Keratinocyte (primary cell): ENCODE data around the gene VPS25. TPM values are rescaled to one million over a fixed set of nuclear protein-coding genes. Genes with fewer than 3 reads are reported as not detected.

ENCODE experiments used
- DNase-seq: peaks from one replicate; pipeline ENCODE4 v3.0.0-alpha.2; 2011; ENCODE audit warnings: low read depth, missing footprints, low spot score
- FAIRE-seq: peaks from 2 replicates; lab custom pipeline; 2011; peaks lifted over from hg19 to GRCh38; lab: Jason Lieb, UNC
- H2AFZ ChIP-seq: 2 replicates; pipeline ENCODE4 v1.6.0; 2012; ENCODE audit warnings: low read length, control low read depth, inconsistent platforms; ENCODE audit not compliant: control insufficient read depth
- H3K27ac ChIP-seq: 2 replicates; pipeline ENCODE4 v1.5.1; 2011; ENCODE audit warnings: low read length; ENCODE audit not compliant: control insufficient read depth, insufficient read depth
- H3K27me3 ChIP-seq: 3 replicates; pipeline ENCODE4 v1.6.0; 2011; ENCODE audit warnings: low read length; ENCODE audit not compliant: control insufficient read depth, insufficient read depth; ENCODE audit errors: extremely low read depth
- H3K36me3 ChIP-seq, 2 experiments: 2 replicates in 1 of 2; 3 replicates in 1 of 2; pipeline ENCODE4 v1.5.1; 2011; ENCODE audit warnings: low read length in 2 of 2, mild to moderate bottlenecking in 1 of 2; ENCODE audit not compliant: control insufficient read depth in 2 of 2, insufficient read depth in 2 of 2; ENCODE audit errors: extremely low read depth in 1 of 2
- H3K4me1 ChIP-seq: 3 replicates; pipeline ENCODE4 v1.5.1; 2011; ENCODE audit warnings: low read length; ENCODE audit not compliant: control insufficient read depth, insufficient read depth; ENCODE audit errors: extremely low read depth
- H3K4me2 ChIP-seq: 3 replicates; pipeline ENCODE4 v1.6.0; 2011; ENCODE audit warnings: low read depth, low read length; ENCODE audit not compliant: control insufficient read depth, insufficient read depth; ENCODE audit errors: extremely low read depth
- H3K4me3 ChIP-seq, 3 experiments: fragments of 200-600 bp in 1 of 3; sonication (generic) in 1 of 3; 2 replicates in 2 of 3; 3 replicates in 1 of 3; pipeline ENCODE4 v1.5.1; 2011 to 2016; ENCODE audit warnings: low read length in 3 of 3, mild to moderate bottlenecking in 3 of 3, control low read depth in 2 of 3, inconsistent platforms in 1 of 3, low read depth in 1 of 3, mixed read lengths in 1 of 3, mixed run types in 1 of 3, moderate library complexity in 1 of 3; ENCODE audit not compliant: control insufficient read depth in 2 of 3, insufficient read depth in 2 of 3; ENCODE audit errors: extremely low read depth in 1 of 3
- H3K79me2 ChIP-seq: 2 replicates; pipeline ENCODE4 v1.6.0; 2012; ENCODE audit warnings: low read length; ENCODE audit not compliant: control insufficient read depth, insufficient read depth
- H3K9ac ChIP-seq: 3 replicates; pipeline ENCODE4 v1.6.0; 2011; ENCODE audit warnings: low read length; ENCODE audit not compliant: control insufficient read depth, insufficient read depth; ENCODE audit errors: extremely low read depth
- H3K9me1 ChIP-seq: 3 replicates; pipeline ENCODE4 v1.6.0; 2011; ENCODE audit warnings: low read length; ENCODE audit not compliant: control insufficient read depth, insufficient read depth; ENCODE audit errors: extremely low read depth
- H3K9me3 ChIP-seq: 2 replicates; pipeline ENCODE4 v1.5.1; 2012; ENCODE audit warnings: low read depth, low read length; ENCODE audit not compliant: control insufficient read depth
- H4K20me1 ChIP-seq: 3 replicates; pipeline ENCODE4 v1.6.0; 2011; ENCODE audit warnings: low read length; ENCODE audit not compliant: control insufficient read depth, insufficient read depth; ENCODE audit errors: extremely low read depth
- CTCF ChIP-seq, 3 experiments: IDR thresholded peaks in 1 of 3; conservative IDR thresholded peaks in 1 of 3; optimal IDR thresholded peaks in 1 of 3; 2 replicates in 2 of 3; 3 replicates in 1 of 3; pipeline versions ENCODE3 to v1.5.1; 2011; ENCODE audit warnings: low read length in 3 of 3, mild to moderate bottlenecking in 3 of 3, moderate library complexity in 2 of 3, control low read depth in 1 of 3, inconsistent platforms in 1 of 3; ENCODE audit not compliant: insufficient read depth in 2 of 3; ENCODE audit errors: extremely low read depth in 1 of 3
- EZH2 ChIP-seq: IDR thresholded peaks from one replicate; pipeline ENCODE4 v1.6.1; 2012; ENCODE audit warnings: inconsistent platforms, mild to moderate bottlenecking, low read length, moderate library complexity
- dilution Hi-C: fragments of 300-500 bp; cut with MboI; formaldehyde crosslinking; loops from one replicate; pipeline ENCODE4 v1.7.0; 2020; ENCODE audit warnings: low sequenced_read_pairs; ENCODE audit not compliant: extremely low pct_ligation_motif_present
- polyA plus RNA-seq, 5 experiments: library from polyadenylated mRNA; depleted of rRNA in 3 of 5; stranded (reverse) in 3 of 5; stranded (forward) in 1 of 5; unstranded in 1 of 5; fragments of >200 nt; gene quantifications; 1 replicate in 1 of 5; 2 replicates in 3 of 5; 3 replicates in 1 of 5; pipeline versions ENCODE4 v1.2.1 to v1.2.3, GENCODE V29; 2011 to 2012; ENCODE audit warnings: missing spikeins in 2 of 5, low read depth in 1 of 5, low replicate concordance in 1 of 5

Gene VPS25
- polyA plus RNA-seq, 1 donor (not counting 4 experiments of a cell fraction or from before 2014, with no cell fraction given), result 122 TPM

GRCh38 chr17:42791948-42792347 is 18.7 kb downstream of the VPS25 start:
- dilution Hi-C loops, result no loop called here
- Histone ChIP-seq H2AFZ (no peak overlapping the region), H4K20me1 (no peaks in the 10 kb centered on the region), H3K4me1 (peaks cover 4% of the 10 kb centered on the region), H3K9ac (no peak overlapping the region), H3K79me2 (no peaks in the 10 kb centered on the region), H3K27me3 (peaks cover 7% of the 10 kb centered on the region), H3K36me3 (peaks cover 0 to 2% of the 10 kb centered on the region in 2 experiments), H3K27ac (no peak overlapping the region), H3K9me1 (no peaks in the 10 kb centered on the region), H3K9me3 (no peaks in the 10 kb centered on the region), H3K4me3 (no peak overlapping the region), H3K4me2 (no peak overlapping the region)
- no peak for FAIRE-seq
- no peak for DNase-seq
- no peak for TF ChIP-seq CTCF (optimal IDR thresholded peaks at IDR 0.05 in 1 of 3, IDR thresholded peaks at IDR 0.05 in 1 of 3, conservative IDR thresholded peaks at IDR 0.05 in 1 of 3; ENCODE audit: extremely low read depth in 1 of 3, insufficient read depth in 2 of 3, low read length in 3 of 3)

GRCh38 chr17:42792545-42792944 is 19.3 kb downstream of the VPS25 start:
- dilution Hi-C loops, result no loop called here
- peaks cover under 1% of the 10 kb centered on the region for H3K79me2 ChIP-seq
- no peaks in the 10 kb centered on the region for H4K20me1 ChIP-seq
- FAIRE-seq (no peak), DNase-seq (no peak)
- peaks cover 0 to 5% of the 10 kb centered on the region in 2 experiments for H3K36me3 ChIP-seq
- H3K4me1 ChIP-seq, result peaks cover 9% of the 10 kb centered on the region
- no peaks in the 10 kb centered on the region for H3K9me3 ChIP-seq
- no peak for TF ChIP-seq CTCF (optimal IDR thresholded peaks at IDR 0.05 in 1 of 3, IDR thresholded peaks at IDR 0.05 in 1 of 3, conservative IDR thresholded peaks at IDR 0.05 in 1 of 3; ENCODE audit: extremely low read depth in 1 of 3, insufficient read depth in 2 of 3, low read length in 3 of 3)
- TF ChIP-seq EZH2, result no peak
- no peak overlapping the region for H3K4me2 ChIP-seq
- no peak overlapping the region for H2AFZ ChIP-seq
- H3K9ac ChIP-seq, result no peak overlapping the region
- H3K9me1 ChIP-seq, result no peaks in the 10 kb centered on the region
- no peak overlapping the region for H3K27ac ChIP-seq
- no peak overlapping the region for H3K4me3 ChIP-seq
- peaks cover 1% of the 10 kb centered on the region for H3K27me3 ChIP-seq
